ENCODE data around the gene CD2BP2.

DNA sequence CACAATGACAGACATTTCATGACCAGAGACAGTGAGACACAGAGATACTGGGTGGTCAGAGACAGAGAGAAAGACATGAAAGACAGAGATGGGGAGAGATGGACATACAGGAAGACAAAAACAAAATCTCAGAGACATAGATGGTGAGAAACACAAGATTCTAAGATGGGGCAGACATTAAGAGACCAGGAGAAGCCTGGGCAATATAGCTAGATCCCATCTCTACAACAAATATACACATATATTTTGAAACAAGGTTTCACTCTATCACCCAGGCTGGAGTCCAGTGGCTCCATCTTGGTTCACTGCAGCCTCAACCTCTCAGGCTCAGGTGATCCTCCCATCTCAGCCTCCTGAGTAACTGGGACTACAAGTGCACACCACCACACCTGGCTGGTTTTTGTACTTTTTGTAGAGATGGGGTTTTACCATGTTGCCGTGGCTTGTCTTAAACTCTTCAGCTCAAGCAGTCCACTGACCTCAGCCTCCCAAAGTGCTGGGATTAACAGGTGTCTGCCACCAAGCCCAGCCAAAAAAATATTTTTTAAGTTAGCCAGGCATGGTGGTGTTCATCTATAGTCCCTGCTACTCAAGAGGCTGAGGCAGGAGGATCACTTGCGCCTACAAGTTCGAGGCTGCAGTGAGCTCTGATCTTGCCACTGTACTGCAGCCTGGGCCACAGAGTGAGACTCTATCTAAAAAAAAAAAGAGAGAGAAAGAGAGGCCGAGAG, 25.1 kb upstream of the CD2BP2 start:
- TF ChIP-seq BACH2 (CRISPR knock-in tag; IDR thresholded peaks at IDR 0.05; ENCODE audit: borderline replicate concordance): no peak
- TF ChIP-seq SNAI2 (CRISPR knock-in tag; IDR thresholded peaks at IDR 0.05): no peak
- no peak for TF ChIP-seq ZNF8 (CRISPR knock-in tag; IDR thresholded peaks at IDR 0.05)
- no peak for TF ChIP-seq ZC3H10 (CRISPR knock-in tag; IDR thresholded peaks at IDR 0.05)
- no peak for TF ChIP-seq ZFP3 (CRISPR knock-in tag; IDR thresholded peaks at IDR 0.05)
- TF ChIP-seq TCF4 (CRISPR knock-in tag; IDR thresholded peaks at IDR 0.05; ENCODE audit: borderline replicate concordance): no peak
- no peak for TF ChIP-seq RARB (CRISPR knock-in tag; IDR thresholded peaks at IDR 0.05)
- no peak for TF ChIP-seq ARNTL (CRISPR knock-in tag; IDR thresholded peaks at IDR 0.05; ENCODE audit: borderline replicate concordance, low read depth)
- no peak for TF ChIP-seq TOX (CRISPR knock-in tag; IDR thresholded peaks at IDR 0.05; ENCODE audit: borderline replicate concordance)
- TF ChIP-seq, protein P1, sequence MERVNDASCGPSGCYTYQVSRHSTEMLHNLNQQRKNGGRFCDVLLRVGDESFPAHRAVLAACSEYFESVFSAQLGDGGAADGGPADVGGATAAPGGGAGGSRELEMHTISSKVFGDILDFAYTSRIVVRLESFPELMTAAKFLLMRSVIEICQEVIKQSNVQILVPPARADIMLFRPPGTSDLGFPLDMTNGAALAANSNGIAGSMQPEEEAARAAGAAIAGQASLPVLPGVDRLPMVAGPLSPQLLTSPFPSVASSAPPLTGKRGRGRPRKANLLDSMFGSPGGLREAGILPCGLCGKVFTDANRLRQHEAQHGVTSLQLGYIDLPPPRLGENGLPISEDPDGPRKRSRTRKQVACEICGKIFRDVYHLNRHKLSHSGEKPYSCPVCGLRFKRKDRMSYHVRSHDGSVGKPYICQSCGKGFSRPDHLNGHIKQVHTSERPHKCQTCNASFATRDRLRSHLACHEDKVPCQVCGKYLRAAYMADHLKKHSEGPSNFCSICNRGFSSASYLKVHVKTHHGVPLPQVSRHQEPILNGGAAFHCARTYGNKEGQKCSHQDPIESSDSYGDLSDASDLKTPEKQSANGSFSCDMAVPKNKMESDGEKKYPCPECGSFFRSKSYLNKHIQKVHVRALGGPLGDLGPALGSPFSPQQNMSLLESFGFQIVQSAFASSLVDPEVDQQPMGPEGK (CRISPR knock-in tag; IDR thresholded peaks at IDR 0.05; ENCODE audit: borderline replicate concordance): no peak
